ENCODE data around the gene ZDHHC9. TPM values are rescaled to one million over a fixed set of nuclear protein-coding genes. Genes with fewer than 3 reads are reported as not detected.

The ZDHHC9 gene
- total and polyA plus RNA-seq, 2 of the 4 experiments (the other 2 are of a cell fraction): 17.7 to 28.4 TPM

DNA sequence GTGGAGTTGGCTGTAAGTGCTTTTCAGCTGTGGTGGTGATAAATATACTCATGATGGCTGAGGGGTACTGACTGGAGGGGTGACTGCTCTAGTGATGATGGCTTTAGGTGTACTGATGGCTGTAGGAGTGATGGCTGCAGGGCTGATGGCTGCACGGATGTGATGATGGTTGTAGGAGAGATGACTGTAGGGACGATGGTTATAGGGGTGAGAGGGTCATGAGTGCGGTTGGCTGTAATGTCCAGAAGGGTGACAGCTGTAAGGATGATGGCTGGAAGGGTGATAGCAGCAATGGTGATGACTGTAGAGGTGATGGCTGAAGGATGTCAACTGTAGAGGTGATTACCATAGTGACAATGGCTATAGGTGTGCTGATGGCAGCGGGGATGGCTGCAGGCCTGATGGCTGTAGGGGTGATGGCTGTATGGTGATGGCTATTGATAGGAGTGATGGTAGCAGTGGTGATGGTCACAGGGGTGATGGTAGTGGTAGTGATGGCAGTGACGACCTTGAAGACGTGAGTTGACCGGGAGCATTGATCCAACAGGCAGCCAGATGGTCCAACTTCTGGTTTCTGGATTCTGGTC is 64.5 kb downstream of the ZDHHC9 start:
- H4K20me1 ChIP-seq (ENCODE audit: insufficient read depth, low read length): no peaks in the 10 kb centered on the region
- H3K9me3 ChIP-seq (ENCODE audit: control insufficient read depth, insufficient read depth, low read length): peaks cover 3% of the 10 kb centered on the region; the same call in 1 of the 2 replicates
- in situ Hi-C loops (cut with MboI; ENCODE audit: low sequenced_read_pairs): no loop called here
- BruUV-seq (replicated peaks): no TSS peak
- H2AK9ac ChIP-seq (replicated peaks; ENCODE audit: low read depth, low read length, poor library complexity): no peak overlapping the region
- no peak overlapping the region for H2AFZ ChIP-seq (replicated peaks; ENCODE audit: low read length, poor library complexity)
- intact Hi-C loops (cut with micrococcal nuclease): no loop called here
- no peak overlapping the region for H3K23ac ChIP-seq (ENCODE audit: low read depth, low read length)
- no peak overlapping the region for H2BK15ac ChIP-seq (ENCODE audit: low read depth, low read length)
- dilution Hi-C loops (cut with HindIII; ENCODE audit: low sequenced_read_pairs, unreplicated experiment): no loop called here
- H2BK20ac ChIP-seq (ENCODE audit: low read depth, low read length): no peak overlapping the region
- TF ChIP-seq MXI1 (IDR thresholded peaks at IDR 0.05; ENCODE audit: borderline replicate concordance, low read depth, low read length): no peak
- no peak for TF ChIP-seq NFE2L2 (IDR thresholded peaks at IDR 0.05; ENCODE audit: low read depth, low read length)
- TF ChIP-seq, protein P1, sequence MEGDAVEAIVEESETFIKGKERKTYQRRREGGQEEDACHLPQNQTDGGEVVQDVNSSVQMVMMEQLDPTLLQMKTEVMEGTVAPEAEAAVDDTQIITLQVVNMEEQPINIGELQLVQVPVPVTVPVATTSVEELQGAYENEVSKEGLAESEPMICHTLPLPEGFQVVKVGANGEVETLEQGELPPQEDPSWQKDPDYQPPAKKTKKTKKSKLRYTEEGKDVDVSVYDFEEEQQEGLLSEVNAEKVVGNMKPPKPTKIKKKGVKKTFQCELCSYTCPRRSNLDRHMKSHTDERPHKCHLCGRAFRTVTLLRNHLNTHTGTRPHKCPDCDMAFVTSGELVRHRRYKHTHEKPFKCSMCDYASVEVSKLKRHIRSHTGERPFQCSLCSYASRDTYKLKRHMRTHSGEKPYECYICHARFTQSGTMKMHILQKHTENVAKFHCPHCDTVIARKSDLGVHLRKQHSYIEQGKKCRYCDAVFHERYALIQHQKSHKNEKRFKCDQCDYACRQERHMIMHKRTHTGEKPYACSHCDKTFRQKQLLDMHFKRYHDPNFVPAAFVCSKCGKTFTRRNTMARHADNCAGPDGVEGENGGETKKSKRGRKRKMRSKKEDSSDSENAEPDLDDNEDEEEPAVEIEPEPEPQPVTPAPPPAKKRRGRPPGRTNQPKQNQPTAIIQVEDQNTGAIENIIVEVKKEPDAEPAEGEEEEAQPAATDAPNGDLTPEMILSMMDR (conservative IDR thresholded peaks at IDR 0.05; ENCODE audit: low read depth, low read length): no peak
- no peak for TF ChIP-seq MAZ (IDR thresholded peaks at IDR 0.05; ENCODE audit: borderline replicate concordance, low read depth, low read length)
- TF ChIP-seq, protein P2, sequence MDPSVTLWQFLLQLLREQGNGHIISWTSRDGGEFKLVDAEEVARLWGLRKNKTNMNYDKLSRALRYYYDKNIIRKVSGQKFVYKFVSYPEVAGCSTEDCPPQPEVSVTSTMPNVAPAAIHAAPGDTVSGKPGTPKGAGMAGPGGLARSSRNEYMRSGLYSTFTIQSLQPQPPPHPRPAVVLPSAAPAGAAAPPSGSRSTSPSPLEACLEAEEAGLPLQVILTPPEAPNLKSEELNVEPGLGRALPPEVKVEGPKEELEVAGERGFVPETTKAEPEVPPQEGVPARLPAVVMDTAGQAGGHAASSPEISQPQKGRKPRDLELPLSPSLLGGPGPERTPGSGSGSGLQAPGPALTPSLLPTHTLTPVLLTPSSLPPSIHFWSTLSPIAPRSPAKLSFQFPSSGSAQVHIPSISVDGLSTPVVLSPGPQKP (IDR thresholded peaks at IDR 0.05; ENCODE audit: borderline replicate concordance, low read depth, low read length): no peak
- TF ChIP-seq POLR2A (IDR thresholded peaks at IDR 0.05; ENCODE audit: low read depth, low read length): no peak
- TF ChIP-seq RFX5 (IDR thresholded peaks at IDR 0.05; ENCODE audit: low read depth, low read length): no peak
- no peak for TF ChIP-seq CEBPB (IDR thresholded peaks at IDR 0.05; ENCODE audit: low read depth, low read length)
- no peak for TF ChIP-seq FOS (IDR thresholded peaks at IDR 0.05; ENCODE audit: low read depth, low read length)
- no peak for TF ChIP-seq RCOR1 (IDR thresholded peaks at IDR 0.05; ENCODE audit: insufficient replicate concordance, low read length)
- no peak for TF ChIP-seq SMC3 (IDR thresholded peaks at IDR 0.05; ENCODE audit: low read depth, low read length)
- no peak for TF ChIP-seq BHLHE40 (IDR thresholded peaks at IDR 0.05; ENCODE audit: low read depth, low read length)
- TF ChIP-seq RAD21 (IDR thresholded peaks at IDR 0.05; ENCODE audit: low read length): no peak
- no peak for TF ChIP-seq MAFK (IDR thresholded peaks at IDR 0.05; ENCODE audit: low read depth, low read length)
- no peak for TF ChIP-seq CHD1 (IDR thresholded peaks at IDR 0.05; ENCODE audit: low read depth, low read length)
- TF ChIP-seq, protein P3, sequence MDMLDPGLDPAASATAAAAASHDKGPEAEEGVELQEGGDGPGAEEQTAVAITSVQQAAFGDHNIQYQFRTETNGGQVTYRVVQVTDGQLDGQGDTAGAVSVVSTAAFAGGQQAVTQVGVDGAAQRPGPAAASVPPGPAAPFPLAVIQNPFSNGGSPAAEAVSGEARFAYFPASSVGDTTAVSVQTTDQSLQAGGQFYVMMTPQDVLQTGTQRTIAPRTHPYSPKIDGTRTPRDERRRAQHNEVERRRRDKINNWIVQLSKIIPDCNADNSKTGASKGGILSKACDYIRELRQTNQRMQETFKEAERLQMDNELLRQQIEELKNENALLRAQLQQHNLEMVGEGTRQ (IDR thresholded peaks at IDR 0.05; ENCODE audit: low read depth, low read length): no peak
- no peak overlapping the region for H3K4me3 ChIP-seq (ENCODE audit: insufficient read depth, low read depth, low read length)
- H3K4me2 ChIP-seq (ENCODE audit: low read depth, low read length): no peak overlapping the region
- H3K27ac ChIP-seq (ENCODE audit: insufficient read depth, low read length): no peak overlapping the region
- H3K27me3 ChIP-seq (ENCODE audit: control insufficient read depth, insufficient read depth, low read length): peaks cover 20% of the 10 kb centered on the region
- H3K36me3 ChIP-seq (ENCODE audit: control insufficient read depth, insufficient read depth, low read length): no peaks in the 10 kb centered on the region
- H4K91ac ChIP-seq (ENCODE audit: insufficient read depth, low read depth, low read length): no peak overlapping the region
- H3K79me1 ChIP-seq (ENCODE audit: low read depth in 1 of 2, low read length in 2 of 2): no peaks in the 10 kb centered on the region
- H3K9me1 ChIP-seq (ENCODE audit: insufficient read depth, low read length): no peaks in the 10 kb centered on the region
- H2AK5ac ChIP-seq (ENCODE audit: low read depth, low read length): no peak overlapping the region
- ATAC-seq (ENCODE audit: low read depth): no peak
- ChIA-PET CTCF (no interaction called here), POLR2A (ENCODE audit: unreplicated experiment) (no interaction called here)
- no peak overlapping the region for H3K9ac ChIP-seq (ENCODE audit: low read depth, low read length)
- H3K14ac ChIP-seq (replicated peaks; ENCODE audit: low read depth, low read length): no peak overlapping the region
- no peak overlapping the region for H2BK5ac ChIP-seq (ENCODE audit: low read depth, low read length, poor library complexity, severe bottlenecking)
- no peak overlapping the region for H2BK120ac ChIP-seq (ENCODE audit: low read depth, low read length)
- no peak overlapping the region for H3K4ac ChIP-seq (ENCODE audit: low read depth, low read length)
- no peak overlapping the region for H4K5ac ChIP-seq (ENCODE audit: low read depth, low read length)
- H3K4me1 ChIP-seq (ENCODE audit: control insufficient read depth, insufficient read depth, low read length): no peaks in the 10 kb centered on the region
- DNase-seq: no peak
- no peak overlapping the region for H3K18ac ChIP-seq (ENCODE audit: low read depth, low read length)
- H3K56ac ChIP-seq (ENCODE audit: extremely low read depth, insufficient read depth, low read length): no peak overlapping the region
- H4K8ac ChIP-seq (ENCODE audit: low read depth in 2 of 2, low read length in 2 of 2): no peak overlapping the region
- WGBS, 2 experiments (ENCODE audit: extremely low coverage in 2 of 2, insufficient read length in 1 of 2): 56% methylated on average over 6 of the region's 7 CpGs; no CpG with 5 or more reads in 1 of the 2 experiments

Data from IMR-90 (cell line).